ENCODE data around the gene ARHGAP20. TPM values are rescaled to one million over a fixed set of nuclear protein-coding genes. Genes with fewer than 3 reads are reported as not detected.

Gene ARHGAP20
- total RNA-seq, 1 experiment from 2014 or later = 0.04 TPM

DNA sequence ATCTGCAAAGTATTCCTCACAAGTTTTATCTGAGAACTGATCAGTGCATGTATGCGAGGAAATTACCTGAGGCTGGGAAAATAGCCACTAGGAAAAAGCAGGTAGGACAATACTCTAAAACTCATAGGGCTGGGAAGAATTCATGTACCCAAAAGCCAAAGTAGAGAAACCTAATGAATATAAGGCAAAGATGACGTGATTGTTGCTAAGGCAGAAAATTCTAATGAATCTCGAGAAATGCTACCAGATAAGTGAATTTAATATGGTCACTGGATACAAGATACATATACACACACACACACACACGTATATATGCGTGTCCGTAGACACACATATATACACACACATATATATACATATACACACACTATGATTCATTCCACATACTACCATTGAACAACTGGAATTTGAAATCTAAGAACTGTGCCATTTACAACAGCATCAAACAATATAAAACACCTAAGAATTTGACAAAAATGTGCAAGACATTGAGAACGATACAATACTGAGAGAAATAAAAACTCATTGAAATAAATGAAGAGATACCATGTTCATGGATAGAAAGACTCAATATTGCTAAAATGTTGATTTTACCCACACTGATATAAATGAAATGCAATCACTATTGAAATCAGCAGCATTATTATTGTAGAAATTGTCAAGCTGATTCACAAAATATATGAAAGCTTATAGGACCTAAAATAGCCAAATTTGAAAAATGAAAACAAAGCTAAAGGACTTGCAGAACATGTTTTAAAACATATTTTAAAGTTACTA lies 46.4 kb downstream of the ARHGAP20 start:
- Mint-ChIP-seq H3K27ac (no peak overlapping the region), H3K9me3 (no peaks in the 10 kb centered on the region), H3K4me1 (no peaks in the 10 kb centered on the region), H3K27me3 (ENCODE audit: low read depth) (no peaks in the 10 kb centered on the region; the same call in 1 of the 2 replicates), H3K4me3 (no peak overlapping the region), H3K36me3 (ENCODE audit: insufficient read depth in 1 of 3, low read depth in 3 of 3) (no peaks in the 10 kb centered on the region)
- Histone ChIP-seq H3K9me3 (ENCODE audit: control insufficient read depth, low read depth, low read length) (no peaks in the 10 kb centered on the region), H2AK5ac (ENCODE audit: insufficient read length, low read length) (no peak overlapping the region), H3K27me3 (ENCODE audit: insufficient read depth, low read length) (no peaks in the 10 kb centered on the region), H3K23ac (ENCODE audit: insufficient read length, low read depth, low read length) (no peak overlapping the region), H2BK15ac (ENCODE audit: low read depth, low read length) (no peak overlapping the region), H3K79me1 (ENCODE audit: insufficient read depth, low read depth, low read length, poor library complexity, severe bottlenecking) (no peaks in the 10 kb centered on the region), H4K20me1 (ENCODE audit: control insufficient read depth, insufficient read depth, insufficient read length) (no peaks in the 10 kb centered on the region), H4K8ac (replicated peaks; ENCODE audit: insufficient read length, low read depth, low read length) (no peak overlapping the region), H3K4me2 (ENCODE audit: insufficient read depth, insufficient read length, low read length) (no peak overlapping the region), H2BK5ac (ENCODE audit: insufficient read length, low read length) (no peak overlapping the region), H3T11ph (ENCODE audit: low read length) (no peak overlapping the region), H3K79me2 (ENCODE audit: insufficient read depth, low read length) (no peaks in the 10 kb centered on the region), H2BK120ac (ENCODE audit: low read depth, low read length, poor library complexity, severe bottlenecking) (no peak overlapping the region), H4K91ac (ENCODE audit: insufficient read length, low read depth, low read length) (no peak overlapping the region), H4K5ac (ENCODE audit: insufficient read length, low read depth, low read length) (no peak overlapping the region), H3K18ac (ENCODE audit: insufficient read length, low read depth, low read length) (no peak overlapping the region), H2BK12ac (ENCODE audit: insufficient read length, low read depth, low read length) (no peak overlapping the region), H3K4ac (ENCODE audit: low read depth, low read length) (no peak overlapping the region), H3K9ac (ENCODE audit: extremely low read depth, insufficient read length, low read length) (no peak overlapping the region), H3K27ac (ENCODE audit: insufficient read length, low read depth, low read length) (no peak overlapping the region), H3K23me2 (ENCODE audit: insufficient read length, low read depth, low read length, poor library complexity, severe bottlenecking) (no peaks in the 10 kb centered on the region), H2AFZ (ENCODE audit: low read length) (no peak overlapping the region), H3K4me1 (ENCODE audit: insufficient read depth, low read length) (no peaks in the 10 kb centered on the region), H2BK20ac (ENCODE audit: low read depth, low read length, poor library complexity, severe bottlenecking) (no peak overlapping the region), H3K56ac (ENCODE audit: insufficient read length, low read depth, low read length) (no peak overlapping the region), H3K14ac (ENCODE audit: insufficient read depth, low read length) (no peak overlapping the region)
- DNase-seq = no peak
- no peak for TF ChIP-seq CTCF (conservative IDR thresholded peaks at IDR 0.05)
- no CpG with 5 or more reads among the region's 7 CpGs for WGBS (ENCODE audit: extremely low coverage, insufficient read length, low lambda C conversion rate)

Data from H9 (cell line).